GM18526 (cell line): ENCODE results near the gene ZNRF4.

ENCODE experiments used
- POLR2A ChIP-seq: IDR thresholded peaks from 3 replicates; pipeline ENCODE4 v1.6.1; 2011; ENCODE audit not compliant: insufficient read length; ENCODE audit errors: extremely low read depth

The ZNRF4 gene

GRCh38 chr19:5456130-5456840 lies 1.1 kb downstream of the ZNRF4 start:
- TF ChIP-seq POLR2A: no peak

- TF ChIP-seq POLR2A: no peak
These were observed 1.6 kb downstream of the ZNRF4 start for GRCh38 chr19:5456841-5457200.

DNA sequence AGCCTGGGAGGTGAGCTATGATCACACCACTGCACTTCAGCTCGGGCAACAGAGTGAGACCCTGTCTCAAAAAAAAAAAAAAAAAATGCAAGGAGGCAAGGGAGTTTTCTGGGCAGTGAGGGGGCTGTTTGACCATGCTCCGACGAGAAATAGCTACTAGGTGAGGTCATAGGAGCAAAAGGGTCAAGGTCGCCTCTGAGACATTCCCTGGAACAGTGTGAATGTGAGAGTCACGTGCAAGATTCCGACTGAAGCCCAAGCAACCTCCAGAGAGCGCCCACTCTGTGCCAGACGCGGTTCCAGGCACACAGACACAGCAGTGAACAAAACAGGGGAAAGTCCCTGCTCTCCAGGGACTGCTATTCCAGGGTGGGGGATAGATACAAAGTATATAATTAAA lies 2.5 kb downstream of the ZNRF4 start:
- TF ChIP-seq POLR2A: no peak

DNA sequence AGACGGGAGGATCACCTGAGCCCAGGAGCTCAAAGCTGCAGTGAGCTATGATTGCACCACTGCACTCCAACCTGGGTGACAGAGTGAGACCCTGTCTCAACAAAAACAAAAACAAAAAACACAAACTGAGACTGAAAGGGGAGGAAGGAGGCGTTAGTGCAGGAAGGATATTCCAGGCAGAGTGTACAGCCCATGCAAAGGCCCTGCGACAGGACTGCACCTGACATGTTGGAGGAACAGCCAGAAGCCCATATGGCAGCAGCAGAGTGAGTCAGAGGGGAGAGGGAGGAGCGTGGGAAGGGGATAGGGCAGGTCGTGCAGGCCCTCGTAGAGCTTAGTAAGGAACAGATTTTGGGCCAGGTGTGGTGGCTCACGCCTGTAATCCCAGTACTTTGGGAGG lies 3.2 kb downstream of the ZNRF4 start:
- no peak for TF ChIP-seq POLR2A

- TF ChIP-seq POLR2A: no peak
These were observed 4.1 kb downstream of the ZNRF4 start for GRCh38 chr19:5459360-5459759.

- TF ChIP-seq POLR2A: no peak
These were observed 5.5 kb downstream of the ZNRF4 start for GRCh38 chr19:5460748-5461147.

- no peak for TF ChIP-seq POLR2A
These were observed 8.7 kb downstream of the ZNRF4 start for GRCh38 chr19:5463959-5464358.

- TF ChIP-seq POLR2A: no peak
These were observed 10.9 kb downstream of the ZNRF4 start for GRCh38 chr19:5466072-5466471.

GRCh38 chr19:5466814-5467291 lies 11.6 kb downstream of the ZNRF4 start:
- TF ChIP-seq POLR2A: no peak

- TF ChIP-seq POLR2A: no peak
These were observed 15.1 kb downstream of the ZNRF4 start for GRCh38 chr19:5470264-5470671.

- TF ChIP-seq POLR2A: no peak
These were observed 17.1 kb downstream of the ZNRF4 start for GRCh38 chr19:5472286-5472685.

- no peak for TF ChIP-seq POLR2A
These were observed 18.4 kb downstream of the ZNRF4 start for GRCh38 chr19:5473646-5474045.

- TF ChIP-seq POLR2A: no peak
These were observed 22.4 kb downstream of the ZNRF4 start for GRCh38 chr19:5477451-5478215.

DNA sequence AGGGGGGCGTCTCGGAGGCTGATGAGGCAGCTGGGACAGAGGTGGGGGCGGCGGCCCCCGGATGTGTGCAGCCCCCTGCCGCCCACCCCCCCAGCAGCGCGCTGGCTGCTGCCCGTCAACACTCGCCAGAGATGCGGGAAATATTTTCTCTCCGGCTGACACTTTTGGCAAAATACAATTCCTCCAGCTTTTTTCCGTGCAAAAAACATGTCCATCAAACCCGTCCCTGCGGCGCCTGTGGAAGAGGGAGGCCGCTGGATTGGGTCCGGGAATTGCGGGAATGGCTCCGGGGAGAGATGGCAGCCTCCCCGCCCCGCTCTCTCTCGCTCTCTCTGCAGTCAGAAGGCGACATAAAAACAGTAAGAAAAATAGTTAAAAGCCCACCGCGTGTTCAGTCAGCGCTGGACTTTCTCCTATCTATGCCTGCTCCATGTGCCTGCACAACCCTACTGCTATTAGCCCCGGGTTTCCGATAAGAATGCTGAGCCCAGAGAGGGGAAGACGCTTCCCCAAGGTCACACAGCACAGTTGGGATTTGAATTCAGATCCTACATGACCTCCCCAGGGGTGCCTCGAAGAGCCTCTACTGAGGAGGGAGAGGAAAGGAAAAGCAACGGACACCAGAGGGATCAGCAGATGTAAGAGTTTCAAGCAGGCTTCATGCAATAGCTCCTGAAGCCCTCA lies 23.2 kb downstream of the ZNRF4 start:
- TF ChIP-seq POLR2A: no peak

DNA sequence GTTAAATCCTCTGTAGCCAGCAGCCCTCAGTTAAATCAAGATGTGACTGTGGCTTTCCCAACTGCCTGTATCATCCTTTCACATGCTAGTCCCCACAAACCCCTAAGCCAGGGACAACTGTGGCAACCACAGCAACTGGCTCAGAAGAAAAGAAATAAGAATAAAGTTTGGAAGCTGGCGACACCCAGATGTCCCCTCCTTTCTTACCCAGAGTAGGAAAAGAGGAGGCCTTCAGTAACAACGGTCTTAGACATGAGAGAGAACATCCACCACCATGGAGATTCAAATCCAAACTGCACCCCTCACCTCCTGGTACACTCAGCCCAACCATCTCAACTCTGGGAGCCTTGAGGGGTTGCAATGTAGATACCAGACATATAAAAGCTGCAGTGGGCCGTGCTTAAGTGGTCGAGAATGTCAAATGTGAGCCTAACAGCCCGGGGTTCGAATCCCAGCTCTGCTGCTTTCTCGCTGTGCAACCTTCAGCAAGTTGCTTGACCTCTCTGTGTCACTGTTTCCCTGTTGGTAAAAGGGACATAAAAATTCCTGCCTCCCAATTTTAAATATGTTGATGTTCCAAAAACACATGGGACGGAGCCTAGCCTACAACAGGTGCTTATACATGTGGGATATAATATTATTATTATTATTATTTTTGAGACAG lies 23.8 kb downstream of the ZNRF4 start:
- TF ChIP-seq POLR2A: no peak
